Esophagus muscularis mucosa (tissue), 4 donors: ENCODE measurements around the gene MAPK1IP1L. TPM values are rescaled to one million over a fixed set of nuclear protein-coding genes. Genes with fewer than 3 reads are reported as not detected.
"Not testable (repeated sequence)": the region's sequence is repeated elsewhere in the genome, so short reads cannot be mapped to it uniquely, and the experiment has no call there.

Experiments used
- DNase-seq: peaks from one replicate; pipeline ENCODE4 v3.0.0-alpha.2; 2017; ENCODE audit errors: extremely low spot score
- H3K27ac ChIP-seq, 4 donors: fragments of 200-600 bp; sonication (generic); replicated peaks in 1 of 4; 1 replicate in 3 of 4; 2 replicates in 1 of 4; pipeline ENCODE4 v1.5.1; 2016 to 2019; ENCODE audit warnings: mild to moderate bottlenecking in 1 of 4
- H3K27me3 ChIP-seq, 4 donors: fragments of 200-600 bp; sonication (generic); one replicate each; pipeline versions ENCODE4 v1.5.1 to v1.6.0; 2016 to 2019
- H3K36me3 ChIP-seq, 4 donors: fragments of 200-600 bp; sonication (generic); one replicate each; pipeline ENCODE4 v1.5.1; 2016 to 2019
- H3K4me1 ChIP-seq, 4 donors: fragments of 200-600 bp; sonication (generic); one replicate each; pipeline ENCODE4 v1.5.1; 2016 to 2019
- H3K4me3 ChIP-seq, 4 donors: fragments of 200-600 bp; sonication (generic); 1 replicate in 2 of 4; 2 replicates in 2 of 4; pipeline ENCODE4 v1.5.1; 2016 to 2019; ENCODE audit warnings: mild to moderate bottlenecking in 4 of 4, moderate library complexity in 1 of 4
- H3K9me3 ChIP-seq, 4 donors: fragments of 200-600 bp; sonication (generic); 1 replicate in 3 of 4; 2 replicates in 1 of 4; pipeline ENCODE4 v1.5.1; 2016 to 2019
- CTCF ChIP-seq, 3 experiments: fragments of 200-600 bp in 2 of 3; fragments of 450-650 bp in 1 of 3; sonication (generic) in 2 of 3; IDR thresholded peaks; one replicate each; pipeline ENCODE4 v1.5.1; 2017 to 2019; ENCODE audit warnings: antibody characterized with exemption in 3 of 3, mild to moderate bottlenecking in 2 of 3, moderate library complexity in 1 of 3
- EP300 ChIP-seq: sonication (generic); formaldehyde crosslinking; IDR thresholded peaks from one replicate; pipeline ENCODE4 v1.6.1; 2017; ENCODE audit warnings: antibody characterized with exemption
- POLR2A ChIP-seq: fragments of 450-650 bp; IDR thresholded peaks from one replicate; pipeline ENCODE4 v1.6.1; 2017; ENCODE audit warnings: antibody characterized with exemption, moderate library complexity, mild to moderate bottlenecking, low read depth
- POLR2AphosphoS5 ChIP-seq, 2 donors: sonication (generic); formaldehyde crosslinking; IDR thresholded peaks; one replicate each; pipeline ENCODE4 v1.6.1; 2017; ENCODE audit warnings: antibody characterized with exemption in 2 of 2
- WGBS: methylation state at CpG from one replicate; pipeline ENCODE4 v1.1.5; 2018; 5-methylcytosine and 5-hydroxymethylcytosine counted together
- intact Hi-C: fragments of 100-400 bp; cut with DNase I; formaldehyde crosslinking; loops from one replicate; pipeline ENCODE4 v1.15.1; 2023
- total RNA-seq, 4 donors: library from RNA; depleted of rRNA; stranded (reverse); fragments of >200 nt; gene quantifications; one replicate each; pipeline versions ENCODE4 v1.1.0 to v1.2.1, GENCODE V29; 2016

Gene MAPK1IP1L
- total RNA-seq, 4 donors from 2014 or later = 36.5 to 95.4 (median 61.0) TPM

DNA sequence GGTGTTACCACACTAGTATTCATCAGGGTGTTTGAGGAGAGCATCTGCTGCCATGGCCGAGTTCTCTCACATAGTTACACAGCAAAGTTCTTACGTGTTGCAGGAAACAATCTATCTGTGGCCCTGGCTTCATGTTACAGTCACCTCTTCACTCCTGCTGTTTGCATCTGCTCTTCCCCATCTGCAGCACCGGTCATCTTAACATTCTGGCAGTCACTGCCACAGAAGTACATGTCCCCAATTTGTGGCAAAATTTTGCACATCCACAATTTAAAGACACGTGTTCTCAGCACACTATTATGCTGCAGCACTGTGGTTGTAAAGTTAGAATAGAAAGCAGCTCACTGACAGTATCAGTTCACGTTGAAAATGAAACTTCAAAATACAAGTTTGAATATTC lies 23.2 kb downstream of the MAPK1IP1L start:
- Histone ChIP-seq H3K36me3 (no peaks in the 10 kb centered on the region), H3K27ac (peak overlapping the region in 3 of 4 donors; percentile 36 to 52 (median 46))
- intact Hi-C loops = no loop called here

DNA sequence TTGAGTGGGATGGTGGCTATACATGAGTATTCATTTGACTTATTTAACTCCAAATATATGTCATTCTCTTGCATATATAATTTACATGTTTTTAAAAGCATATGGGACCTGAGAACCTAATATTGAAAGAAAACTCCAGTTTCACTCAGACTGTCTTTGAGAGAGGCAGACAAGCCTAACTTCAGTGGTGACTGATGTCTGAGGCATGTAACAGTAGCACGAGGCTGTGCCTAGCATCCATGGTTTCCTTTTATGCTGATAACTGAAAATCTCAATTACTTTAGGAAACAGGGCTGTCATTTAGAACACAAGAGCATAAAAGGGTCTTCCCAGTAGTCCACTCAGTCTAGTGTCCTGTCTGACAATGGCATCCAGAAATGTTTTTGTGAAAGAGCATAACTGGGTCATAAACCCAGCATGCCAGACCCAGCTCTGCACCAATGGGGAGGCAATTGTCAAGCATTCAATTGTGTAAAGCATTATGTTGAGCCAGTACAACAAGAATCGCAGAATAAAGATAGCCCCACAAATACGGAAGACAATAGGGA lies 24.3 kb downstream of the MAPK1IP1L start:
- Histone ChIP-seq H3K9me3 (no peaks in the 10 kb centered on the region), H3K36me3 (no peaks in the 10 kb centered on the region), H3K4me1 (peaks cover 27 to 49% (median 48%) of the 10 kb centered on the region in 4 donors), H3K27ac (no peak overlapping the region), H3K27me3 (no peaks in the 10 kb centered on the region), H3K4me3 (no peak overlapping the region)
- 84% methylated on average over 3 of the region's 3 CpGs for WGBS
- DNase-seq = no peak
- TF ChIP-seq CTCF (IDR thresholded peaks at IDR 0.05) = no peak
- TF ChIP-seq POLR2AphosphoS5 (IDR thresholded peaks at IDR 0.05) = no peak
- no peak for TF ChIP-seq EP300
- no peak for TF ChIP-seq POLR2A
- intact Hi-C loops = no loop called here

More for the DNA sequence above, 23.2 kb downstream of the MAPK1IP1L start:
- H3K27me3 ChIP-seq = no peaks in the 10 kb centered on the region
- H3K4me1 ChIP-seq = peaks cover 27 to 59% (median 57%) of the 10 kb centered on the region in 4 donors
- WGBS = 11% methylated on average over 5 of the region's 5 CpGs
- no peak for DNase-seq
- peak overlapping the region in 2 of 4 donors; percentile 12 to 26 for H3K4me3 ChIP-seq
- TF ChIP-seq EP300 (no peak), CTCF (IDR thresholded peaks at IDR 0.05) (no peak), POLR2A (no peak), POLR2AphosphoS5 (IDR thresholded peaks at IDR 0.05) (no peak)
- no peaks in the 10 kb centered on the region for H3K9me3 ChIP-seq

DNA sequence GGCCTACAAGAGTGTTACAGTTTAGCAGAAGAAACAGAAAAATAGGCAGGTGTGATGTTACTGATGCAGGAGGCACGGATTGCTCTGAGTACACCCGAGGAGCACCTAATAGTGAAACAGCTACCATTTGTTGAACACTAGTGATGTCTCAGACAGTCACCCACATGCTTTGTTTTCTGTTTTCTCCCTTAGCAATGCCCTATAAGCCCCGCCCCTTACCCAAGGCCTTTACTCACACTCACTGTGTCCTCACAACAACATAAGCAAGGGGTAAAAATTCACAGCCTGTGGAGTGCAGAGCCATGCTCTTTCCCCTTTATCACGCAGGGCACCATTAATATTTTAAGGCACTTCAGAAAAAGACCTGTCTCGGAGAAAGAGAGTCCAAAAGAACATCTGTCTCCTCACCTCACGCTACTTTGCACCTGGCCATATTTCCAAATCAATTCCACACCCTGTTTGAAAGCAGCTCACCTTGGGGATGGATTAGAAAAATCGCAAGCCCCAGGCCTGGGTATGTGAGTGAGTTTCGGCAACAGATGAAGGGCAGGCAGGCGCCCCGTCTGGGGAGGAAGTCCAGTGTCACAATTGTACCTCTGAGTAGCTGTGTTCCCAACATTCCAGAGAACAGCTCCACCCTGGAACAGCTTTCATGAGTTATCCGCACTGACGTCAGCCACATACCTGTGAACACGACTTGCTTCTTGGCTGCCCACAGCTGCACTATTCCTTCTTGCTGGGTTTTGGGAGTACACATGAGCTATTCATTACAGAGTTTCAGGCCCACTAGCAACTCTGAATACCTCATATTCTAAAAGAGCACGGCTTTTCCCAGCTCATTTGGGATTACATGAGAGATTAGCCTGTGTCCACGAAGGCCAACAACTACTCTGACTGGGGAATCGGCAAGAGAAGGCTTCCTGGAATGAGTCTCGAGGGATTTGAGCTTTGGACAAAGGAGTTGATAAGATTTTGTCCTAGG lies 26.0 kb downstream of the MAPK1IP1L start:
- 84% methylated on average over 17 of the region's 17 CpGs for WGBS
- Histone ChIP-seq H3K4me1 (peaks cover 13 to 33% (median 32%) of the 10 kb centered on the region in 4 donors), H3K36me3 (no peaks in the 10 kb centered on the region), H3K27me3 (no peaks in the 10 kb centered on the region), H3K9me3 (no peaks in the 10 kb centered on the region), H3K4me3 (no peak overlapping the region), H3K27ac (no peak overlapping the region)
- intact Hi-C loops = no loop called here
- DNase-seq = no peak
- TF ChIP-seq CTCF (IDR thresholded peaks at IDR 0.05) = no peak
- TF ChIP-seq POLR2A = no peak
- no peak for TF ChIP-seq EP300
- TF ChIP-seq POLR2AphosphoS5 (IDR thresholded peaks at IDR 0.05) = no peak

GRCh38 chr14:55079961-55080360 lies 28.5 kb downstream of the MAPK1IP1L start:
- H3K36me3 ChIP-seq, DNase-seq, H3K4me3 ChIP-seq, H3K27ac ChIP-seq, intact Hi-C loops, H3K27me3 ChIP-seq, H3K9me3 ChIP-seq, H3K4me1 ChIP-seq: not testable (repeated sequence)
- 84% methylated on average over 6 of the region's 6 CpGs for WGBS

DNA sequence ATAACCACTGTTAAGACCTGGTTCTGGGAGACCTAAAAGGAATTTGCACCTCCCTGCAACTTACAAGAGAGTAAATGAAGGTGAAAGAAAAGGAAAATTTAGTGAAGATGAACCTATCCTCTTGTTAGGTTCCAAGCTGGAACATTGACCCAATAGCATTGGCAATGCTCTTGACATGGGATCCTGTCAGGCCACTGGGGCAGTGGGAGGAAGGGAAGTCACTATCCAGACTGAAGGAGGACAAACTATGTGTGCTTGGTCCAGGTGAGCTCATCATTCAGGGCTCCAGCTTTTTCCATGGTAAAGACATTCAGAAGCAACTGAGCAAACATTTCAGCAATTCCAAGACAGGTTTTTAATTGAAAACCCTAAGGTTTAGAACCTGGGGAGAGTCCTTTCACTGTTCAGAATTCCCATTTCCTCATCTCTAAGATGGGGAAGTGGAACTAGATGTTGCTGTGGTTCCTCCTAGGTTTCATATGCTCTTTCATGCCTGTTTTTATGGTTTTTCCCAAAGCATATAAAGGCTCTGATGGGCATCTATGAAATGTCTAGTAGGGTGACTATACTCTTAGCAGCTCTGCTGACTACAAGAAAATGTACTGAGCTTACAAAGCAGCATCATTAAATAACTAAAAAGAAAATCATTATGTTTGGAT lies 33.1 kb downstream of the MAPK1IP1L start:
- Histone ChIP-seq H3K36me3 (no peaks in the 10 kb centered on the region), H3K27ac (no peak overlapping the region), H3K9me3 (no peaks in the 10 kb centered on the region), H3K27me3 (no peaks in the 10 kb centered on the region), H3K4me3 (no peak overlapping the region), H3K4me1 (peaks cover 0 to 4% (median 3%) of the 10 kb centered on the region in 4 donors)
- TF ChIP-seq POLR2A (no peak), EP300 (no peak), CTCF (IDR thresholded peaks at IDR 0.05) (no peak), POLR2AphosphoS5 (IDR thresholded peaks at IDR 0.05) (no peak)
- intact Hi-C loops = no loop called here
- peak; percentile 10 for DNase-seq
